Measurements from ENCODE around the gene TCOF1.
A peak's percentile ranks its signal among the peaks of the same experiment; 100 is the strongest.

Gene TCOF1

GRCh38 chr5:150395688-150395975, 38.1 kb downstream of the TCOF1 start:
- Histone ChIP-seq H3K9me3 (ENCODE audit: insufficient read depth, low read length) (no peaks in the 10 kb centered on the region), H2AFZ (ENCODE audit: low read depth, low read length) (no peak overlapping the region), H3K27me3 (ENCODE audit: low read depth, low read length) (no peaks in the 10 kb centered on the region), H3K36me3 (replicated peaks; ENCODE audit: low read depth, low read length) (peaks cover 33% of the 10 kb centered on the region), H3K9ac (ENCODE audit: low read length) (no peak overlapping the region), H3K27ac (ENCODE audit: low read length) (no peak overlapping the region), H4K20me1 (ENCODE audit: insufficient read depth, low read length) (peaks cover 18% of the 10 kb centered on the region), H3K4me3 (ENCODE audit: low read length) (no peak overlapping the region), H3K79me2 (ENCODE audit: low read length) (no peaks in the 10 kb centered on the region), H3K4me1 (ENCODE audit: low read length) (no peaks in the 10 kb centered on the region), H3K4me2 (ENCODE audit: low read length) (no peak overlapping the region)
- TF ChIP-seq EZH2phosphoT487 (IDR thresholded peaks at IDR 0.05; ENCODE audit: low read depth) = no peak
- TF ChIP-seq, protein P1, sequence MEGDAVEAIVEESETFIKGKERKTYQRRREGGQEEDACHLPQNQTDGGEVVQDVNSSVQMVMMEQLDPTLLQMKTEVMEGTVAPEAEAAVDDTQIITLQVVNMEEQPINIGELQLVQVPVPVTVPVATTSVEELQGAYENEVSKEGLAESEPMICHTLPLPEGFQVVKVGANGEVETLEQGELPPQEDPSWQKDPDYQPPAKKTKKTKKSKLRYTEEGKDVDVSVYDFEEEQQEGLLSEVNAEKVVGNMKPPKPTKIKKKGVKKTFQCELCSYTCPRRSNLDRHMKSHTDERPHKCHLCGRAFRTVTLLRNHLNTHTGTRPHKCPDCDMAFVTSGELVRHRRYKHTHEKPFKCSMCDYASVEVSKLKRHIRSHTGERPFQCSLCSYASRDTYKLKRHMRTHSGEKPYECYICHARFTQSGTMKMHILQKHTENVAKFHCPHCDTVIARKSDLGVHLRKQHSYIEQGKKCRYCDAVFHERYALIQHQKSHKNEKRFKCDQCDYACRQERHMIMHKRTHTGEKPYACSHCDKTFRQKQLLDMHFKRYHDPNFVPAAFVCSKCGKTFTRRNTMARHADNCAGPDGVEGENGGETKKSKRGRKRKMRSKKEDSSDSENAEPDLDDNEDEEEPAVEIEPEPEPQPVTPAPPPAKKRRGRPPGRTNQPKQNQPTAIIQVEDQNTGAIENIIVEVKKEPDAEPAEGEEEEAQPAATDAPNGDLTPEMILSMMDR (IDR thresholded peaks at IDR 0.05; ENCODE audit: low read depth, low read length) = no peak

- Histone ChIP-seq H3K4me3 (ENCODE audit: low read length) (no peak overlapping the region), H3K27ac (ENCODE audit: low read length) (no peak overlapping the region), H3K4me1 (ENCODE audit: low read length) (no peaks in the 10 kb centered on the region), H4K20me1 (ENCODE audit: insufficient read depth, low read length) (peaks cover 24% of the 10 kb centered on the region), H3K36me3 (replicated peaks; ENCODE audit: low read depth, low read length) (peaks cover 34% of the 10 kb centered on the region), H3K4me2 (ENCODE audit: low read length) (no peak overlapping the region), H3K9ac (ENCODE audit: low read length) (no peak overlapping the region), H3K79me2 (ENCODE audit: low read length) (no peaks in the 10 kb centered on the region), H3K27me3 (ENCODE audit: low read depth, low read length) (no peaks in the 10 kb centered on the region), H2AFZ (ENCODE audit: low read depth, low read length) (no peak overlapping the region), H3K9me3 (ENCODE audit: insufficient read depth, low read length) (no peaks in the 10 kb centered on the region)
- TF ChIP-seq, protein P1 (IDR thresholded peaks at IDR 0.05; ENCODE audit: low read depth, low read length) = no peak
- TF ChIP-seq EZH2phosphoT487 (IDR thresholded peaks at IDR 0.05; ENCODE audit: low read depth) = no peak
These were observed 38.8 kb downstream of the TCOF1 start for GRCh38 chr5:150396267-150396666.

DNA sequence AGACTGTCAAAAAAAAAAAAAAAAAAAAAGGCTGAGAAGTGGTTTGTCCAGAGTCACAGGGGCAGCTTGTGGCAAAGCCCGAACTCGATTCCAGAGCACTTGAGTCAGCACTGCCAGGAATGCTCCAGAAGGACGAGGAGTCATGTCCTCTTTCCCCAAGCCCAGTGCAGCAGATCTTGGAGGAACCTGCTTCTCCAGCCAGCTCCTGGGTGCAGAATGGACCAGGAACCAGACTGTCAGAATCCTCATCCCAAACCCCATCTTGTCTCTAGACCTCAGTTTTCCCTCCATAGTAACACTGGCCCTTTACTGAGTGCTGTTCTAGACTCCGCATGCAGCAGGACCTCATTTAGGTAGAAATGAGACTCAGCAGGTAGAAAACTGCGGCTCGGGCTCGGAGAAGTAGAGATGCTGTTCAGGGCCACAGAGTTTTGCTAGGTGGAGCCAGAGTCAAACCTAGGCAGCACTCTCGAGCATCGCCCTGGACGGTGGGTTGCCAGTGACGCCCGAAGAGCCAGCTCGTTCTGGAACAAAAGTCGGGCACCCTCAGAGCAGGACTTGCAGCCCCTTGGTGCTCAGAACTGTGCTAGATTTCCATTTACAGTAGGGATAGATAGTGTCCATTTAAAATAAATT, 39.8 kb downstream of the TCOF1 start:
- H3K27ac ChIP-seq (ENCODE audit: low read length) = no peak overlapping the region
- H3K9ac ChIP-seq (ENCODE audit: low read length) = no peak overlapping the region
- H3K4me2 ChIP-seq (ENCODE audit: low read length) = no peak overlapping the region
- H3K27me3 ChIP-seq (ENCODE audit: low read depth, low read length) = no peaks in the 10 kb centered on the region
- no peak overlapping the region for H3K4me3 ChIP-seq (ENCODE audit: low read length)
- H3K79me2 ChIP-seq (ENCODE audit: low read length) = no peaks in the 10 kb centered on the region
- no peak for TF ChIP-seq EZH2phosphoT487 (IDR thresholded peaks at IDR 0.05; ENCODE audit: low read depth)
- H4K20me1 ChIP-seq (ENCODE audit: insufficient read depth, low read length) = peaks cover 34% of the 10 kb centered on the region
- H2AFZ ChIP-seq (ENCODE audit: low read depth, low read length) = no peak overlapping the region
- peaks cover 39% of the 10 kb centered on the region for H3K36me3 ChIP-seq (replicated peaks; ENCODE audit: low read depth, low read length)
- no peaks in the 10 kb centered on the region for H3K4me1 ChIP-seq (ENCODE audit: low read length)
- no peaks in the 10 kb centered on the region for H3K9me3 ChIP-seq (ENCODE audit: insufficient read depth, low read length)

DNA sequence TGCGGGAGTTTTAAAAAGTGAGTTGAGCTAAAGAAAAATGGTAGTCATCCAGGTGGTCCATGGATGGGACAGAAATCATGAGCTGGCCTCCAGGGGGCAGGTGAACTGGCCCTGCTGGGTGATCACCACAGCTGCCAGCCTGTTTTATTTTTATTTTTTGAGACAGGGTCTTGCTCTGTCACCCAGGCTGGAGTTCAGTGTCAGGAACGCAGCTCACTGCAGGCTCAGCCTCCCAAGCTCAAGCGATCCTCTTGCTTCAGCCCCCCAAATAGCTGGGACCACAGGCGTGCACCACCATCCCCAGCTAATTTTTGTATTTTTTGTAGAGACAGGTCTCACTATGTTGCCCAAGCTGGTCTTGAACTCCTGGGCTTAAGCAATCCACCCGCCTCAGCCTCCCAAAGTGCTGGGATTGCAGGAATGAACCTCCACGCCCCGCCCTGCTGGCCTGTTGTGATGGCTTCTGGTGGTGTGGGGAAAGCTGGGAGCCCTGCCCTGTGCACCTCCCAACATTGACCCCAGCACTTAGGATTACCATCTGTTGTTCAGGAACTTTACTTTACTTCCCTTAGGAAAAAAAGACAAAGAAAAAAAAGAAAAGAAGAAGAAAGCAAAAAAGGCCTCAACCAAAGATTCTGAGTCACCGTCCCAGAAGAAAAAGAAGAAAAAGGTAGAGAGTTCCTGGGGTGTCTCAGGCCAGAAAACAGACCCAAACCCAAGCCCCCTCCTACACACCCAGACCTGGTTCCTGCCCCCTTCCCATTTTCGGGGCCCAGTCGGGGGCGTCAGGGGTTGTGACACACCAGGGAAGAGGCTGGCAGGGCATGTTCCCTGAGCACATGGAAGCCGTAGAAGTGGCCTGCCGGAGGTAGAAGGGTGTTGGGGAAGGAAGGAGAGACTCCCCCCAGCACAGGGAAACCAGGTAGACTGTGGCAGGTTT, 40.6 kb downstream of the TCOF1 start:
- Histone ChIP-seq H3K27ac (ENCODE audit: low read length) (peak overlapping the region; percentile 57; the same call in 1 of the 2 replicates), H2AFZ (ENCODE audit: low read depth, low read length) (no peak overlapping the region), H4K20me1 (ENCODE audit: insufficient read depth, low read length) (peaks cover 42% of the 10 kb centered on the region), H3K4me3 (ENCODE audit: low read length) (no peak overlapping the region), H3K4me2 (ENCODE audit: low read length) (no peak overlapping the region), H3K27me3 (ENCODE audit: low read depth, low read length) (no peaks in the 10 kb centered on the region), H3K79me2 (ENCODE audit: low read length) (no peaks in the 10 kb centered on the region), H3K9me3 (ENCODE audit: insufficient read depth, low read length) (no peaks in the 10 kb centered on the region), H3K9ac (ENCODE audit: low read length) (no peak overlapping the region), H3K4me1 (ENCODE audit: low read length) (no peaks in the 10 kb centered on the region), H3K36me3 (replicated peaks; ENCODE audit: low read depth, low read length) (peaks cover 42% of the 10 kb centered on the region)
- no peak for TF ChIP-seq EZH2phosphoT487 (IDR thresholded peaks at IDR 0.05; ENCODE audit: low read depth)
- TF ChIP-seq, protein P1 (IDR thresholded peaks at IDR 0.05; ENCODE audit: low read depth, low read length) = no peak

Measured in OCI-LY3 (cell line).